SK-N-MC (cell line): ENCODE data around the gene CDC14A.

Experiments
- DNase-seq: peaks from one replicate; pipeline ENCODE4 v3.0.0-alpha.2; 2011; ENCODE audit warnings: low read depth, low spot score
- H3K27ac ChIP-seq: fragments of 200-600 bp; sonication (generic); 2 replicates; pipeline ENCODE4 v1.5.1; 2016; ENCODE audit warnings: mixed run types
- H3K36me3 ChIP-seq: fragments of 200-600 bp; sonication (generic); 2 replicates; pipeline ENCODE4 v1.6.1; 2017; ENCODE audit warnings: antibody characterized with exemption, low read length, mixed read lengths; ENCODE audit not compliant: insufficient read depth
- H3K4me3 ChIP-seq: fragments of 200-600 bp; sonication (generic); 2 replicates; pipeline ENCODE4 v1.5.1; 2016
- H3K9ac ChIP-seq: fragments of 200-600 bp; sonication (generic); 2 replicates; pipeline ENCODE4 v1.8.0; 2017; ENCODE audit warnings: mixed run types, mixed read lengths; ENCODE audit not compliant: insufficient read length
- H3K9me3 ChIP-seq: fragments of 200-600 bp; sonication (generic); 2 replicates; pipeline ENCODE4 v1.6.1; 2017; ENCODE audit warnings: low read depth, mild to moderate bottlenecking, antibody characterized with exemption, low read length, moderate library complexity, mixed read lengths
- EZH2 ChIP-seq: fragments of 200-600 bp; sonication (generic); IDR thresholded peaks from one replicate; pipeline ENCODE4 v1.6.1; 2017; ENCODE audit warnings: antibody characterized with exemption
- FOXP2 ChIP-seq: optimal IDR thresholded peaks from 2 replicates; pipeline ENCODE3; 2011; ENCODE audit warnings: mild to moderate bottlenecking, moderate library complexity; ENCODE audit not compliant: insufficient read depth; ENCODE audit errors: extremely low read length, control extremely low read depth
- POLR2AphosphoS5 ChIP-seq: IDR thresholded peaks from 2 replicates; pipeline ENCODE4 v1.6.1; 2012; ENCODE audit warnings: mild to moderate bottlenecking, low read depth, low read length, borderline replicate concordance

Gene CDC14A

DNA sequence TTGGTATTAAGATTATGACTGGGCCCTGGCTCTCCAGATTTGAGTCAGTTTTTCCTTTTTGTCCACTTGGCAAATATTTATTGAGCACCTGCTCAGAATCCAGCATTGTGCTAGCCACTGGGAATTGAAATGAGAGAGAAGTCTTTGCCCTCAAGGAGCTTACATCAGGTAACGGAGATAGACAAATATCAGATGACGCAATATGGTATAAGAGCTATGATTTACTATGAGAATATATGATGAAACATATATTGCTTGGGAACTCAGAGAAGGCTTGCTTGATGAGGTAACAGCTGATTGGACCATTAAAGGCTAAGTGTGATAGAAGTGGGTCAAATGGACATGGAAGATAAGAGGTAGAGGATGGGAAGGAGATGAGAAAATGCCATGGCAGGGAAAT is 144.6 kb downstream of the CDC14A start:
- no peaks in the 10 kb centered on the region for H3K36me3 ChIP-seq
- H3K9ac ChIP-seq: no peak overlapping the region
- no peak overlapping the region for H3K27ac ChIP-seq
- no peaks in the 10 kb centered on the region for H3K9me3 ChIP-seq
- H3K4me3 ChIP-seq: no peak overlapping the region
- TF ChIP-seq FOXP2: no peak
- TF ChIP-seq POLR2AphosphoS5: no peak
- TF ChIP-seq EZH2: no peak
- no peak for DNase-seq

DNA sequence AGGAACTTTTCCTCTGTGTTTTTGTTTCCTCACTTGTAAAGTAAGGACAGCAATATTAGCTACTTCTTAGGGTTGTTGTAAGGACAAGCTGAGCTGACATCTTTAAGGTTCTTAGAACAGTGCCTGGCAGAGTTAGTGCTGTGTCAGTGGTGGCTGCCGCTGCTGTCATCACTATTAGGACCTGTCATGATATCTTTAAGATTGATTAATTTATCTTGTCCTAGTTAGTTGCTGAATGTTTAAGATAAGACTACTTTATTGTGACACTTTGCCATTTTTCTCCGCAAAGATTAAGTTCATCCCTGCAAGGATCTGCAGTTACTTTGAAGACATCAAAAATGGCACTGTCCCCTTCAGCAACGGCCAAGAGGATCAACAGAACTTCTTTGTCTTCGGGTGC is 145.5 kb downstream of the CDC14A start:
- no peak overlapping the region for H3K4me3 ChIP-seq
- no peak overlapping the region for H3K27ac ChIP-seq
- TF ChIP-seq EZH2: no peak
- no peak for TF ChIP-seq FOXP2
- TF ChIP-seq POLR2AphosphoS5: no peak
- H3K9me3 ChIP-seq: no peaks in the 10 kb centered on the region
- no peaks in the 10 kb centered on the region for H3K36me3 ChIP-seq
- no peak for DNase-seq
- no peak overlapping the region for H3K9ac ChIP-seq

DNA sequence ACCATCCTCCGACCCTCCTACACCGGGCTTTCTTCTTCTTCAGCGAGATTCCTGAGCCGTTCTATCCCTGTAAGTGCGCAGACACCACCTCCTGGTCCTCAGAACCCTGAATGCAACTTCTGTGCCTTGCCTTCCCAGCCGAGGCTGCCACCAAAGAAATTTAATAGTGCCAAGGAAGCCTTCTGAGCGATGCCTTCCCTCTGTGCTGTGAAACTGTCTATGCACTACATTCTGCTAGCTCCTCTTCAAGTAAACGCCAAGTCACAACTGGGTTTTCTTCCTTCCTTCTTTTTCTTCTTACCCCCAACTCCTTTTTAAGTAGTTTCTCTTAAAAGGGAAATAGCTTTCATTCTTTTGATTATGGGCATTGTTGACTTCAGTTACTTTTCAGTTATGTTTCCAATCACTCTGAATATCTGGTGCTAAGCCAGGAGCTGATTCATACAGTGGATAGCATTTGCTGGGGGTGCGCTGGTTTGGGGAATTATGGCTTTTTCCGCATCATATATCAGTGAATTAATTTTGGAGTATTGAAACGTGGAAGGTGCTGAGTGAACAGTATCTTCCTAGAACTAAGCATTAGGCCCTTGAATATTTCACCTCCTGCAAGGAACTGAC is 147.0 kb downstream of the CDC14A start:
- H3K36me3 ChIP-seq: no peaks in the 10 kb centered on the region
- H3K9ac ChIP-seq: no peak overlapping the region
- no peak overlapping the region for H3K4me3 ChIP-seq
- TF ChIP-seq EZH2 (no peak), FOXP2 (no peak), POLR2AphosphoS5 (no peak)
- H3K9me3 ChIP-seq: no peaks in the 10 kb centered on the region
- no peak overlapping the region for H3K27ac ChIP-seq
- DNase-seq: no peak

DNA sequence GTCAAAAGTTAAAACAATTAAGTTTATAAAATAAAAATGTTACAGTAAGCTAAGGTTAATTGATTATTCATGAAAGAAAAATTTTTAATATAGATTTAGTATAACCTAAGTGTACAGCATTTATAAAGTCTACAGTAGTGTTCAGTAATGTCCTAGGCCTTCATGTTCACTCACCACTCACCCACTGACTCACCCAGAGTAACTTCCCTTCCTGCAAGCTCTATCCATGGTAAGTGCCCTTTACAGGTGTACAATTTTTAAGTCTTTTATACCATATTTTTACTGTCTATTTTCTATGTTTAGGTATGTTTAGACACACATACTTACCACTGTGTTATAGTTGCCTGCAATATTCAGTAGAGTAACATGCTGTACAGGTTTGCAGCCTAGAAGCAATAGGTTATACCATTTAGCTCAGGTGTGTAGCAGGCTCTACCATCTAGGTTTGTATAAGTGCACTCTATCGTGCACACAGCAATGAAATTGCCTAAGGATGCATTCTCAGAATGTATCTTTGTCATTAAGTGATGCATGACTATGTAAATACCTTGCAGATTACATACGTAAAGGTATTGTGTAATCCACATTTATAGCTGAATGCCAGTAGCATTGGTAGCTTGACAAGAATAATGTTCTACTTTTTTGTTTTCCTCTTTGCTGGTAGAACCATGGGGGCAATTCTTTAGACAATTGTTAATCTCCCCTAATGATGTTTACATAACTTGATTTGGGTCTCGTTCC is 149.9 kb downstream of the CDC14A start:
- Histone ChIP-seq H3K27ac (no peak overlapping the region), H3K36me3 (no peaks in the 10 kb centered on the region)

GRCh38 chr1:100506217-100506616 is 153.9 kb downstream of the CDC14A start:
- Histone ChIP-seq H3K27ac (no peak overlapping the region), H3K9me3 (no peaks in the 10 kb centered on the region), H3K9ac (no peak overlapping the region), H3K4me3 (no peak overlapping the region), H3K36me3 (no peaks in the 10 kb centered on the region)
- no peak for DNase-seq
- TF ChIP-seq FOXP2: no peak
- no peak for TF ChIP-seq POLR2AphosphoS5

More for the DNA sequence above, 149.9 kb downstream of the CDC14A start:
- Histone ChIP-seq H3K4me3 (no peak overlapping the region), H3K9me3 (no peaks in the 10 kb centered on the region), H3K9ac (no peak overlapping the region)
- TF ChIP-seq POLR2AphosphoS5 (no peak), FOXP2 (no peak), EZH2 (no peak)
- DNase-seq: no peak

GRCh38 chr1:100510451-100510850 is 158.1 kb downstream of the CDC14A start:
- H3K4me3 ChIP-seq: no peak overlapping the region
- TF ChIP-seq EZH2 (no peak), POLR2AphosphoS5 (no peak), FOXP2 (no peak)
- H3K9ac ChIP-seq: no peak overlapping the region
- no peaks in the 10 kb centered on the region for H3K36me3 ChIP-seq
- no peaks in the 10 kb centered on the region for H3K9me3 ChIP-seq
- no peak for DNase-seq
- no peak overlapping the region for H3K27ac ChIP-seq

- Histone ChIP-seq H3K9ac (no peak overlapping the region), H3K27ac (no peak overlapping the region), H3K9me3 (no peaks in the 10 kb centered on the region), H3K4me3 (no peak overlapping the region), H3K36me3 (no peaks in the 10 kb centered on the region)
- DNase-seq: no peak
- TF ChIP-seq EZH2 (no peak), POLR2AphosphoS5 (no peak), FOXP2 (no peak)
Observed at GRCh38 chr1:100511058-100511457, 158.8 kb downstream of the CDC14A start.

- Histone ChIP-seq H3K9me3 (no peaks in the 10 kb centered on the region), H3K9ac (no peak overlapping the region)
- DNase-seq: no peak
Observed at GRCh38 chr1:100511773-100512172, 159.5 kb downstream of the CDC14A start.

More at GRCh38 chr1:100511773-100512172, 159.5 kb downstream of the CDC14A start:
- Histone ChIP-seq H3K36me3 (no peaks in the 10 kb centered on the region), H3K27ac (no peak overlapping the region), H3K4me3 (no peak overlapping the region)
- TF ChIP-seq FOXP2: no peak
- TF ChIP-seq EZH2: no peak
- no peak for TF ChIP-seq POLR2AphosphoS5
